ENCODE data around the gene ACOT11. TPM values are rescaled to one million over a fixed set of nuclear protein-coding genes. Genes with fewer than 3 reads are reported as not detected.

ACOT11 gene
- total RNA-seq (2021; ENCODE audit: unreplicated experiment) (1.9 TPM), Bru-seq, nascent RNA (percentile 31 among the genes with signal in this experiment), BruChase-seq, experiment 1, labeled RNA remaining after a 2-hour chase (percentile 32 among the genes with signal in this experiment), BruChase-seq, experiment 2, labeled RNA remaining after a 6-hour chase (percentile 31 among the genes with signal in this experiment)
- 1.6 TPM for polyA plus RNA-seq (2012; ENCODE audit: insufficient read length)
- long read RNA-seq, partial matches to known transcripts = 0 of 2 reads
- long read RNA-seq, other reads (novel, unspliced or antisense) = 2 of 2 reads

GRCh38 chr1:54547601-54548388 lies at the start of gene ACOT11:
Gene ACOT11, plus strand, starts transcription at chr1:54548228. Its CDS starts 82 bp downstream, at chr1:54548310.
- Histone ChIP-seq H3K4me3 (ENCODE audit: low read depth in 2 of 2, low read length in 2 of 2) (no peak within 1 kb of the TSS; a peak in 1 of 4 replicates), H3K9me3 (ENCODE audit: control insufficient read depth, insufficient read depth, low read depth, low read length) (no peaks in the 10 kb centered on the region), H3K27ac (ENCODE audit: low read length) (no peak within 1 kb of the TSS), H3K36me3 (ENCODE audit: control insufficient read depth, insufficient read depth, low read length) (no peaks in the 10 kb centered on the region), H3K27me3 (ENCODE audit: control insufficient read depth, insufficient read depth, low read length) (no peaks in the 10 kb centered on the region), H3K4me1 (ENCODE audit: control insufficient read depth, insufficient read depth, low read length) (no peaks in the 10 kb centered on the region)
- intact Hi-C loops (cut with micrococcal nuclease; ENCODE audit: unreplicated experiment) = no loop called here
- TF ChIP-seq CTCF (IDR thresholded peaks at IDR 0.05) (no peak; the same call in 1 of the 2 replicates), POLR2AphosphoS5 (IDR thresholded peaks at IDR 0.05; ENCODE audit: low read depth, low read length) (no peak), SIN3A (IDR thresholded peaks at IDR 0.05; ENCODE audit: borderline replicate concordance, insufficient read depth, low read depth, low read length) (no peak), TCF7L2 (IDR thresholded peaks at IDR 0.05; ENCODE audit: low read depth, low read length) (no peak), REST (IDR thresholded peaks at IDR 0.05; ENCODE audit: insufficient read depth in 1 of 2, low read depth in 2 of 2, low read length in 1 of 2) (no peak)
- ChIA-PET POLR2A (no interaction called here), CTCF (interaction anchor here (0.6 kb wide), 2 partner anchors 14 to 569 kb away, joined by 3 read pairs; no protein-coding TSS in a partner anchor)
- 0 out of 2 replicates have a peak, but pooled peaks have one; percentile 17 for ATAC-seq
- no TSS peak for BruUV-seq (replicated peaks)
- in situ Hi-C loops (cut with HindIII; ENCODE audit: low pct_unique_long_range_greater_than_20kb, low sequenced_read_pairs) = no loop called here
- DNase-seq (ENCODE audit: low read depth, low spot score) = no peak

GRCh38 chr1:54498383-54499096 lies 49.5 kb upstream of the ACOT11 start:
- intact Hi-C loops (cut with micrococcal nuclease; ENCODE audit: unreplicated experiment) = loop anchor here (5.0 kb wide), 1 partner anchor 314 kb away; no protein-coding TSS in a partner anchor

More at GRCh38 chr1:54498383-54499096, 49.5 kb upstream of the ACOT11 start:
- 0 out of 2 replicates have a peak, but pooled peaks cover 2% of the 10 kb centered on the region for H3K27me3 ChIP-seq (ENCODE audit: control insufficient read depth, insufficient read depth, low read length)
- H3K9me3 ChIP-seq (ENCODE audit: control insufficient read depth, insufficient read depth, low read depth, low read length) = peaks cover 2% of the 10 kb centered on the region; the same call in 1 of the 2 replicates
- ChIA-PET CTCF (no interaction called here), POLR2A (no interaction called here)
- no TSS peak for BruUV-seq (replicated peaks)
- H3K27ac ChIP-seq (ENCODE audit: low read length) = no peak overlapping the region
- H3K4me3 ChIP-seq (ENCODE audit: low read depth in 2 of 2, low read length in 2 of 2) = peak overlapping the region; percentile 35 to 48
- H3K4me1 ChIP-seq (ENCODE audit: control insufficient read depth, insufficient read depth, low read length) = peaks cover 5% of the 10 kb centered on the region
- in situ Hi-C loops (cut with HindIII; ENCODE audit: low pct_unique_long_range_greater_than_20kb, low sequenced_read_pairs) = no loop called here
- H3K36me3 ChIP-seq (ENCODE audit: control insufficient read depth, insufficient read depth, low read length) = no peaks in the 10 kb centered on the region
- no peak for DNase-seq (ENCODE audit: low read depth, low spot score)
- peak; percentile 52 for ATAC-seq
- TF ChIP-seq CTCF (IDR thresholded peaks at IDR 0.05) = no peak
- no peak for TF ChIP-seq SIN3A (IDR thresholded peaks at IDR 0.05; ENCODE audit: borderline replicate concordance, insufficient read depth, low read depth, low read length)
- no peak for TF ChIP-seq TCF7L2 (IDR thresholded peaks at IDR 0.05; ENCODE audit: low read depth, low read length)
- TF ChIP-seq POLR2AphosphoS5 (IDR thresholded peaks at IDR 0.05; ENCODE audit: low read depth, low read length) = no peak
- no peak for TF ChIP-seq REST (IDR thresholded peaks at IDR 0.05; ENCODE audit: insufficient read depth in 1 of 2, low read depth in 2 of 2, low read length in 1 of 2)
